HL-60 (cell line): ENCODE data around the gene COPRS.

ENCODE experiments used
- DNase-seq, 2 experiments: peaks; one replicate each; pipeline ENCODE4 v3.0.0-alpha.2; 2010 to 2020; ENCODE audit warnings: low read depth in 1 of 2, low spot score in 1 of 2
- H3K27ac ChIP-seq: fragments of 250-450 bp; sonication (Bioruptor Pico); replicated peaks from 2 replicates; pipeline ENCODE4 v1.5.1; 2020; ENCODE audit warnings: mild to moderate bottlenecking, moderate library complexity
- H3K27me3 ChIP-seq: fragments of 250-450 bp; sonication (Bioruptor Pico); 2 replicates; pipeline ENCODE4 v1.5.1; 2021; ENCODE audit warnings: mild to moderate bottlenecking, moderate library complexity; ENCODE audit not compliant: insufficient read depth, poor library complexity, severe bottlenecking
- H3K4me3 ChIP-seq: replicated peaks from 2 replicates; pipeline ENCODE4 v1.5.1; 2011; ENCODE audit warnings: mild to moderate bottlenecking, control low read depth, low read length; ENCODE audit not compliant: insufficient read depth
- CTCF ChIP-seq: IDR thresholded peaks from one replicate; pipeline ENCODE4 v1.5.1; 2011; ENCODE audit warnings: low read length, control low read depth, inconsistent platforms; ENCODE audit not compliant: insufficient read depth
- GABPA ChIP-seq: IDR thresholded peaks from 2 replicates; pipeline ENCODE4 v1.6.1; 2012; ENCODE audit warnings: low read depth
- POLR2AphosphoS5 ChIP-seq: IDR thresholded peaks from 2 replicates; pipeline ENCODE4 v1.6.1; 2012; ENCODE audit warnings: low read depth
- REST ChIP-seq: IDR thresholded peaks from 2 replicates; pipeline ENCODE4 v1.6.1; 2012; ENCODE audit warnings: low read depth; ENCODE audit not compliant: insufficient replicate concordance
- SPI1 ChIP-seq: IDR thresholded peaks from 2 replicates; pipeline ENCODE4 v1.6.1; 2012; ENCODE audit warnings: low read depth, mild to moderate bottlenecking, borderline replicate concordance

The COPRS gene

GRCh38 chr17:31825961-31826691, 32.9 kb downstream of the COPRS start:
- TF ChIP-seq GABPA, result no peak
- TF ChIP-seq SPI1, result no peak
- TF ChIP-seq REST, result no peak
- no peak for TF ChIP-seq CTCF
- no peak for TF ChIP-seq POLR2AphosphoS5
- no peak for DNase-seq
- H3K4me3 ChIP-seq, result no peak overlapping the region
- no peak overlapping the region for H3K27ac ChIP-seq
- no peaks in the 10 kb centered on the region for H3K27me3 ChIP-seq

- Histone ChIP-seq H3K27ac (no peak overlapping the region), H3K4me3 (no peak overlapping the region), H3K27me3 (no peaks in the 10 kb centered on the region)
- no peak for DNase-seq
- TF ChIP-seq SPI1 (no peak), CTCF (no peak), REST (no peak), POLR2AphosphoS5 (no peak), GABPA (no peak)
Measured at GRCh38 chr17:31824766-31825360, 34.2 kb downstream of the COPRS start.

- H3K4me3 ChIP-seq, result no peak overlapping the region
- no peaks in the 10 kb centered on the region for H3K27me3 ChIP-seq
- H3K27ac ChIP-seq, result no peak overlapping the region
- no peak for TF ChIP-seq CTCF
- DNase-seq, result no peak
Measured at GRCh38 chr17:31823014-31823413, 36.0 kb downstream of the COPRS start.
